OCI-LY3 (cell line): ENCODE measurements around the gene IRX6.

ENCODE experiments used
- H2AFZ ChIP-seq: fragments of 200-600, 300-600 bp; shearing (Covaris generic); 2 replicates; pipeline ENCODE4 v1.6.0; 2014; ENCODE audit warnings: antibody characterized with exemption, low read depth, low read length
- H3K27ac ChIP-seq: fragments of 200-600, 300-600 bp; sonication (generic); 2 replicates; pipeline ENCODE4 v1.5.1; 2014; ENCODE audit warnings: mild to moderate bottlenecking, low read length, moderate library complexity, mixed read lengths
- H3K27me3 ChIP-seq: fragments of 200-600, 300-600 bp; sonication (generic); 2 replicates; pipeline ENCODE4 v1.6.1; 2014; ENCODE audit warnings: low read depth, low read length, mixed read lengths
- H3K36me3 ChIP-seq: fragments of 200-600, 300-600 bp; sonication (generic); replicated peaks from 2 replicates; pipeline ENCODE3; 2014; ENCODE audit warnings: low read depth, low read length, mixed read lengths
- H3K4me1 ChIP-seq: fragments of 300-600, 200-600 bp; sonication (generic); 2 replicates; pipeline ENCODE4 v1.6.1; 2014; ENCODE audit warnings: low read length, mixed read lengths
- H3K4me2 ChIP-seq: fragments of 200-600, 300-600 bp; sonication (generic); 2 replicates; pipeline ENCODE4 v1.6.1; 2014; ENCODE audit warnings: low read length, mixed read lengths
- H3K4me3 ChIP-seq: fragments of 300-600, 200-600 bp; sonication (generic); 2 replicates; pipeline ENCODE4 v1.5.1; 2014; ENCODE audit warnings: antibody characterized with exemption, mild to moderate bottlenecking, low read length, moderate library complexity
- H3K79me2 ChIP-seq: fragments of 300-600, 200-600 bp; shearing (Covaris generic); 2 replicates; pipeline ENCODE4 v1.6.1; 2014; ENCODE audit warnings: mild to moderate bottlenecking, low read length, mixed read lengths
- H3K9ac ChIP-seq: fragments of 300-600, 200-600 bp; shearing (Covaris generic); 2 replicates; pipeline ENCODE4 v1.6.0; 2014; ENCODE audit warnings: mild to moderate bottlenecking, low read length, moderate library complexity
- H3K9me3 ChIP-seq: fragments of 200-600, 300-600 bp; shearing (Covaris generic); 2 replicates; pipeline ENCODE4 v1.6.1; 2014; ENCODE audit warnings: low read length, mixed read lengths; ENCODE audit not compliant: insufficient read depth
- H4K20me1 ChIP-seq: fragments of 200-600, 300-600 bp; sonication (generic); 2 replicates; pipeline ENCODE4 v1.6.1; 2016; ENCODE audit warnings: low read length, mixed read lengths; ENCODE audit not compliant: insufficient read depth
- EZH2phosphoT487 ChIP-seq: fragments of 200-600 bp; shearing (Covaris generic); IDR thresholded peaks from 2 replicates; pipeline ENCODE4 v1.6.1; 2018; ENCODE audit warnings: antibody characterized with exemption, mixed run types, low read depth
- TF ChIP-seq, protein P1 (sequence below): fragments of 200-600, 300-600 bp; sonication (generic); IDR thresholded peaks from 2 replicates; pipeline ENCODE4 v1.5.1; 2014; ENCODE audit warnings: antibody characterized with exemption, low read length, low read depth

IRX6 gene

DNA sequence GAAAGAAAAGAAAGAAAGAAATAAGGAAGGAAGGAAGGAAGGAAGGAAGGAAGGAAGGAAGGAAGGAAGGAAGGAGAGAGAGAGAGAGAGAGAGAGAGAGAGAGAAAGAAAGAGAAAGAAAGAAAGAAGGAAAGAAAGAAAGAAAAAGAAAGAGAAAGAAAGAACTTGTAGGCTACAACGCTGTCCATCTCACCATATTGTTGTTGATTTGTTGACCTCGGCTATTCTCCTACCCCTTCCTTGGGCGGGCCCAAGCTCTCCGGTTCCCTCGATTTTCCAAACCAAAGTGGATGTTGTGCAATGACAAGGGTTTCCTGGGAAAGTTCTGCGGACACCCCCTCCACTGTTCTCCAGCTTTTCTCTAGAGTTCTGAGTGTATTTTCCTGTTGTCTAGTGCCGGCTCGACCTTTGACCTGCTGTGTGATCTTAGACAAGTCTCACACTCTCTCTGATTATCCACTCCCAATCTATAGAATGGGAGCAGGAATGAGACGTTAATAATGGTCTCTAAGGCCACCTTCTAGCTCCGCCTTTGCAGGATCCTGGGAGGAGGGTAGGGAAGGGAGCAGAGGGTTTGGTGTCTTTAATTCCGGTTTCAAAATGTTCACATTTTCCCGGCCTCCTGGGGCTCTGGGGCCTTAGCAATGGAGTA lies 1.6 kb downstream of the IRX6 start:
- no peak overlapping the region for H3K4me3 ChIP-seq
- no peak overlapping the region for H3K27ac ChIP-seq
- no peak overlapping the region for H2AFZ ChIP-seq
- H3K79me2 ChIP-seq, result no peaks in the 10 kb centered on the region
- no peaks in the 10 kb centered on the region for H3K27me3 ChIP-seq
- TF ChIP-seq, protein P1, sequence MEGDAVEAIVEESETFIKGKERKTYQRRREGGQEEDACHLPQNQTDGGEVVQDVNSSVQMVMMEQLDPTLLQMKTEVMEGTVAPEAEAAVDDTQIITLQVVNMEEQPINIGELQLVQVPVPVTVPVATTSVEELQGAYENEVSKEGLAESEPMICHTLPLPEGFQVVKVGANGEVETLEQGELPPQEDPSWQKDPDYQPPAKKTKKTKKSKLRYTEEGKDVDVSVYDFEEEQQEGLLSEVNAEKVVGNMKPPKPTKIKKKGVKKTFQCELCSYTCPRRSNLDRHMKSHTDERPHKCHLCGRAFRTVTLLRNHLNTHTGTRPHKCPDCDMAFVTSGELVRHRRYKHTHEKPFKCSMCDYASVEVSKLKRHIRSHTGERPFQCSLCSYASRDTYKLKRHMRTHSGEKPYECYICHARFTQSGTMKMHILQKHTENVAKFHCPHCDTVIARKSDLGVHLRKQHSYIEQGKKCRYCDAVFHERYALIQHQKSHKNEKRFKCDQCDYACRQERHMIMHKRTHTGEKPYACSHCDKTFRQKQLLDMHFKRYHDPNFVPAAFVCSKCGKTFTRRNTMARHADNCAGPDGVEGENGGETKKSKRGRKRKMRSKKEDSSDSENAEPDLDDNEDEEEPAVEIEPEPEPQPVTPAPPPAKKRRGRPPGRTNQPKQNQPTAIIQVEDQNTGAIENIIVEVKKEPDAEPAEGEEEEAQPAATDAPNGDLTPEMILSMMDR, result no peak
- no peak for TF ChIP-seq EZH2phosphoT487
- H3K9ac ChIP-seq, result no peak overlapping the region
- H3K9me3 ChIP-seq, result no peaks in the 10 kb centered on the region
- H4K20me1 ChIP-seq, result no peaks in the 10 kb centered on the region
- no peak overlapping the region for H3K4me2 ChIP-seq
- H3K36me3 ChIP-seq, result no peaks in the 10 kb centered on the region
- no peaks in the 10 kb centered on the region for H3K4me1 ChIP-seq

DNA sequence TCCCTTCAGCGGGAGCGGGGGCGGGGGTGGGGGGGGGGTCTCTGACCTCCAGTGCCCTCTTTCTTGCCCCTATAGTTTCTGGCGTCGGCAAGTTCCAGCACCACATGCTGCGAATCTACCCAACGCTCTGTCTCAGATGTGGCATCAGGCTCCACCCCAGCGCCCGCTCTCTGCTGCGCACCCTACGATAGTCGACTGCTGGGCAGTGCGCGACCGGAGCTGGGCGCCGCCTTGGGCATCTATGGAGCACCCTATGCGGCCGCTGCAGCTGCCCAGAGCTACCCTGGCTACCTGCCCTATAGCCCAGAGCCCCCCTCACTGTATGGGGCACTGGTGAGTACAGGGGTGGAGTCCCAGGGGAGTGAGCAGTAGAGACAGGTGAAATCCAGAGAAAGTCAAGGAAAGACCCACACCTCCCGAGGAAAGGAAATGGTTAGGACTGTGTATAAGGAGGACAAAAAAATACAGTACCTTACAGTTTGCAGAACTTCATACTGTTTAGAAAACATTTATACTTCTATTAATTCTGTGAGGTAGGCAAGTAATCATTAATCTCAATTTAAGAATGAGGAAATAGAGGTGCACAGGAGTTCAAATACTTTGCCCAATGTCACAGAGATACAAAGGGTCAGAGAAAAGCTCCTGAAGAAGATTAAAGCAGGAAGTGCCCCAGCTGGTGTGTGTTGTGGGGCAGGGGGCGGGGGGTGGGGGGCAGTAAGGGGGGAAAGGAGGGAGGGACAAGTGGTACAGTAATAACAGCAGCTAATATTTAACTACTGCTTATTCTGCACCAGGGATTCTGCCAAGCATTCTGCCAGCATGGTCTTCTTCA lies 2.5 kb downstream of the IRX6 start:
- TF ChIP-seq EZH2phosphoT487, result no peak
- TF ChIP-seq, protein P1, result no peak
- Histone ChIP-seq H3K4me3 (no peak overlapping the region), H4K20me1 (no peaks in the 10 kb centered on the region), H3K36me3 (no peaks in the 10 kb centered on the region), H3K9me3 (no peaks in the 10 kb centered on the region), H3K9ac (no peak overlapping the region), H3K27me3 (no peaks in the 10 kb centered on the region), H3K4me1 (no peaks in the 10 kb centered on the region), H3K79me2 (no peaks in the 10 kb centered on the region), H3K27ac (no peak overlapping the region), H2AFZ (no peak overlapping the region), H3K4me2 (no peak overlapping the region)

DNA sequence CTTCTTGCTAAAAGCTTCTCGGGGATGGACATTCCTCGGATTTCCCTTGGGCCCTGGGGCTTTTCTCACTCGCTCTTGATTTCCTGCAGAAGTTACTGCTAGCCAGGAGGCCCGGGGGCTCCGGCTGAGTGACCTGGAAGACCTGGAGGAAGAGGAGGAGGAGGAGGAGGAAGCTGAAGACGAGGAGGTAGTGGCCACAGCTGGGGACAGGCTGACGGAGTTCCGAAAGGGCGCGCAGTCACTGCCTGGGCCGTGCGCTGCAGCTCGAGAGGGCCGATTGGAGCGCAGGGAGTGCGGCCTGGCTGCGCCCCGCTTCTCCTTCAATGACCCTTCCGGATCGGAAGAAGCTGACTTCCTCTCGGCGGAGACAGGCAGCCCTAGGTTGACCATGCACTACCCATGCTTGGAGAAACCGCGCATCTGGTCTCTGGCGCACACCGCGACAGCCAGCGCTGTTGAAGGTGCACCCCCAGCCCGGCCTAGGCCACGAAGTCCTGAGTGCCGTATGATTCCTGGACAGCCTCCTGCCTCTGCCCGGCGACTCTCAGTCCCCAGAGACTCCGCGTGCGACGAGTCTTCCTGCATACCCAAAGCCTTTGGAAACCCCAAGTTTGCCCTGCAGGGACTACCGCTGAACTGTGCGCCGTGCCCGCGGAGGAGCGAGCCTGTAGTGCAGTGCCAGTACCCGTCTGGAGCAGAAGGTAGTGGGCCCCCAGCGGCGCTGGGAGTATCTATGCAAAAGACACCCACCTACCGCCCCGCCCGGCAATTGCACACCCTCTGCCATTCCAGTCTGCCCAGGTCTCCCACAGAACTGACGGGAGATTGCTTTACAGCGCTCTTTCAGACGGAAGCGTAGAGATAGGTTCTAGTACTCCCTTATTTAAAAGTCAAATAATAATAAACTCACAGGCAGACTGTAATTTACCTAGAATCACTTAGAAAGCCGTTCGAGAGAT lies 4.9 kb downstream of the IRX6 start:
- no peak overlapping the region for H3K9ac ChIP-seq
- H3K9me3 ChIP-seq, result no peaks in the 10 kb centered on the region
- no peaks in the 10 kb centered on the region for H3K36me3 ChIP-seq
- H3K4me1 ChIP-seq, result no peaks in the 10 kb centered on the region
- H2AFZ ChIP-seq, result no peak overlapping the region
- H3K4me2 ChIP-seq, result no peak overlapping the region
- TF ChIP-seq EZH2phosphoT487, result no peak
- TF ChIP-seq, protein P1, result no peak
- H3K27me3 ChIP-seq, result no peaks in the 10 kb centered on the region
- no peaks in the 10 kb centered on the region for H3K79me2 ChIP-seq
- H3K27ac ChIP-seq, result no peak overlapping the region
- no peaks in the 10 kb centered on the region for H4K20me1 ChIP-seq
- no peak overlapping the region for H3K4me3 ChIP-seq
